Forelimb muscle (tissue), 1 donor: ENCODE measurements around the gene ANGPTL4. TPM values are rescaled to one million over a fixed set of nuclear protein-coding genes. Genes with fewer than 3 reads are reported as not detected.
"Not testable (repeated sequence)": the region's sequence is repeated elsewhere in the genome, so short reads cannot be mapped to it uniquely, and the experiment has no call there.

Experiments used
- DNase-seq: peaks from one replicate; pipeline ENCODE4 v3.0.0-alpha.2; 2013; ENCODE audit warnings: low read depth
- polyA plus RNA-seq: library from polyadenylated mRNA; unstranded; fragments of 120-200 nt; gene quantifications from one replicate; pipeline ENCODE4 v1.2.1, GENCODE V29; 2013; ENCODE audit not compliant: insufficient read length

The ANGPTL4 gene
- polyA plus RNA-seq, 1 donor = 1.5 TPM

DNA sequence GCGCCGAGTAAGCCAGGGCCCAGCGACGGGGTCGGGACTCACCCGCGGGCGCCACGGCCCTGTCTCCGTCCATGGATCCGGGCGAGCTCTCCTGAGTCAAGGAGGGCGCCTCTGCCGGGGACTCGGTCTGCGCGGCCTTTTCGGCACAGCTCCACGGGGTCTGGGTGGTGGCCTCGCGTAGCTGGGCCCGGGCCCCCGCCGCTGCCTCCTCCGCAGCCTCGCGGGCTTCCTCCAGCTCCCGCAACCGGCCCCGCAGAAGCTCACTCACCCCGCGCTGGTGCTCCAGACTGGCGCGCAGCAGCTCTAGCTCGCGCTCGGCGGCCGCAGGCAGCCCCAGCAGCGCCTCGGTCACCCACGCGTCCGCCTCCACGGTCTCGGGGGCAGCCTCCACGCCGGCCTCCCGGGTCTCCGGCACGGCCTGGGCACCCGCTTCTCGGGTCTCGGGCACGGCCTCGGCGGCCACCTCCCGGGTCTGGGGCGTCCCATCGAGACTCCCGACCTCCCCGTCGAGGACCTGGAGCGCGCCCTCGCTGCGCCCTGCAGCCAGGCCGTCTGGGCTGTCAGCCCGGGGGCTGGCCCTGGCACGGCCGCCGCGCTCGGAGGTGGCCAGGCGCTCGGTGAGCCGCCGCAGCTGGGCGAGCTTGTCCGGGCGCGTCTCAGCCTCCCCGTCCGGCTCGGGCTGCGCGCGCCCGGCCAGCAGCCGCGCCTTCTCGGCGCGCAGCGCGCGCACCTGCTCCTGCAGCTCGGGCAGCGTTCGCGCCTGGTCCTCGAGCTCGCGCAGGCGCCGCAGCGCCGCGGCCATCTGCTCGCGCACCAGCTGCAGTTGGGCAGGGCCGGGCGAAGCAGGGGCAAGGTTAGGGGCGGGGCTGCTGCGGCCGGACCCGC lies 29.3 kb upstream of the ANGPTL4 start:
- peak; percentile 29 for DNase-seq

GRCh38 chr19:8335343-8336071 lies 28.4 kb upstream of the ANGPTL4 start:
- DNase-seq = no peak

GRCh38 chr19:8336072-8336569 lies 27.8 kb upstream of the ANGPTL4 start:
- no peak for DNase-seq

GRCh38 chr19:8336660-8337059 lies 27.3 kb upstream of the ANGPTL4 start:
- no peak for DNase-seq

DNA sequence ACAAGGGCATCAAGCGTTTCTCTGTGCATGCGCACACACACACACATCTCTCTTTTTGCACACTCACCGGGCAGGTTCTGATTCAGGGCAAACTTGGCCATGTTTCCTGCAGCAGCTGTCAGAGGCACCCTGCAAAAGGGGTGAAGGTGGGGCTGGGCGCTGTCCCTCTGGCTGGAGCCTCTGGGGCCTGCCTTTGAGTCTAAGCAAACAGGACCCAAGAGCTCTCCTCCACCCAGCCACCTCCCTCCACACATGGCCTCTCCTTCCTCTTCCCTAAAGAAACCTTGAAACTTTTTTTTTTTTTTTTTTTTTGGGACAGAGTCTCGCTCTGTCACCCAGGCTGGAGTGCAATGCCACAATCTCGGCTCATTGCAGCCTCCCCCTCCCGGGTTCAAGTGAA lies 26.2 kb upstream of the ANGPTL4 start:
- no peak for DNase-seq

DNA sequence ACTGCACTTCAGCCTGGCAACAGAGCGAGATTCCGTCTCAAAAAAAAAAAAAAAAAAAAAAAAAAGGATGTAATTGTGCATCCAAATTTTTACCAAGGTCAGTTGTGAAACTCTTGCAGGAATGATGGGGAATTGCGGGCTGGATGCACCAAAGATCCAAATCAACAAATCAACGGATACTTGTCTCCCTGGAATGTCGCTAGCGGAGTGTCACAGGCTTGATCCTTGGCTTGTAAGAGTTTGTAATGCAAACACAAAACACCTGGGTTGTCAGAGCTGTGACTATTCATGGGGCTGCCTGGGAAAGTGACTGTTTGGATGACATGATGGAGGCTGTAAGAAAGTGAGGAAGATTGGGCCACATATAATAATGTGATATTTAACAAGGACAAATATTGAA lies 25.1 kb upstream of the ANGPTL4 start:
- DNase-seq = no peak

GRCh38 chr19:8340341-8341096 lies 23.4 kb upstream of the ANGPTL4 start:
- DNase-seq = no peak

DNA sequence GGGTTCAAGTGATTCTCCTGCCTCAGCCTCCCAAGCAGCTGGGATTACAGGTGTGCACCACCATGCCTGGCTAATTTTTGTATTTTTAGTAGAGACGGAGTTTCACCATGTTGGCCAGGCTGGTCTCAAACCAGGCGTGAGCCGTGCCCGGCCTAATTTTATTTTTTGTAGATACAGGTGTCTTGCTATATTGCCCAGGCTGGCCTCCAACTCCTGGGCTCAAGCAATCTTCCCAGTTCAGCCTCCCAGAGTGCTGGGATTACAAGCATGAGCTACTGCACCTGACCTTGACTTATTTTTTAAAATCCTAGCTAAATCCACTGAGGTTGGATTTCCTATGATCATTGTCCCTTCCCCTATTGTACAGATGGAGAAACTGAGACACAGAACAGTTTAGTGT lies 22.5 kb upstream of the ANGPTL4 start:
- DNase-seq = not testable (repeated sequence)

GRCh38 chr19:8342316-8342683 lies 21.7 kb upstream of the ANGPTL4 start:
- no peak for DNase-seq

- no peak for DNase-seq
These were observed 21.1 kb upstream of the ANGPTL4 start, which contains the start of gene KANK3 for GRCh38 chr19:8342684-8343482. KANK3 (minus strand) TSS chr19:8343262; CDS start chr19:8337828, 5,434 bp downstream.

- no peak for DNase-seq
These were observed 20.5 kb upstream of the ANGPTL4 start for GRCh38 chr19:8343483-8343844.

- DNase-seq = not testable (repeated sequence)
These were observed 14.2 kb upstream of the ANGPTL4 start for GRCh38 chr19:8349629-8350372.

GRCh38 chr19:8352134-8352827 lies 11.7 kb upstream of the ANGPTL4 start:
- DNase-seq = no peak

DNA sequence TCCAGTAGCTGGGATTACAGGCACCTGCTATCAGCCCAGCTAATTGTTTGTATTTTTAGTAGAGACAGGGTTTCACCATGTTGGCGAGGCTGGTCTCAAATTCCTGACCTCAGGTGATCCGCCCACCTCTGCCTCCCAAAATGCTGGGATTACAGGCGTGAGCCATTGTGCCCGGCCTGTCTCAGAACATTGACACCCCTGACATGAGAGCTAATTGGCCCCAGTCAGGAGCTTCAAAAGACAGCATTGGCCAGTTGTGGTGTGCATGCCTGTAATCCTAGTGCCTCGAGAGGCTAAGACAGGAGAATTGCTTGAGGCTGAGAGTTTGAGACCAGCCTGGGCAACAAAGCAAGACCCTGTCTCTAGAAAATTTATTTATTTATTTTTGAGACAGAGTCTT lies 11.1 kb upstream of the ANGPTL4 start:
- not testable (repeated sequence) for DNase-seq

DNA sequence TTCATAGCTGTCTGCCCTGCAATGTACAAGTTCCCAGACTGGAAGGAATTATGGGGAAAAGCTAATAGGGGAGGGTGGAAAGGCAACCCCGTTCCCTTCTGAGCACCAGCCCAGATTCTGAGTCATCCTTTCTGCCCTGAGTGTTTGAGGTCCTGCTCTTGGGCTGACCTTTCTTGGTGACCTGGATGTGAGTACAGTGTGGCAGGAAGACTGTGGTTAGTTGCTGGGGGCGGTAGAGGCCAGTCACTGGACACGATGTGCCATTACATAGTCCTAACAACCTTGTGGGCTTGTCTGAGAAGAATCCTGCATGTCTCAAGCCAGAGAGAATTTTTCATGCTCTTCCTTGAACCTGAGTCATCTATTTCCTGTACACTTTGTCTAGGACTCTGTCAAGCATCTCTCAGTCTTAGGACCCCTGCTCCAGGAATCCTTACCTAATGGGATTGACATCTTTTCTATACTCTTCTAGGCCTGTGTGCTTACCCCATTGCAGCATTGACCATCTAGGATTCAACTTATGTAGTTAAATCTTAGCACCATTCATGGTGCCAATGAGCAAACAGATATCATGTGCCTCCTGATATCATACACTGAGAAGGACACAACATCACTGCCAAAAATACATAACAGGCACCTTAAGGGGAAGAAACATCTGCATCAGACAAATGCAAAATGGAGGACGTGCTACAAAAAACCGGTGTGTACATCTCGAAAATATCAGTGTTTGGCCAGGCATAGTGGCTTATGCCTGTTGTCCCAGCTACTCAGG lies 8.1 kb upstream of the ANGPTL4 start:
- no peak for DNase-seq

DNA sequence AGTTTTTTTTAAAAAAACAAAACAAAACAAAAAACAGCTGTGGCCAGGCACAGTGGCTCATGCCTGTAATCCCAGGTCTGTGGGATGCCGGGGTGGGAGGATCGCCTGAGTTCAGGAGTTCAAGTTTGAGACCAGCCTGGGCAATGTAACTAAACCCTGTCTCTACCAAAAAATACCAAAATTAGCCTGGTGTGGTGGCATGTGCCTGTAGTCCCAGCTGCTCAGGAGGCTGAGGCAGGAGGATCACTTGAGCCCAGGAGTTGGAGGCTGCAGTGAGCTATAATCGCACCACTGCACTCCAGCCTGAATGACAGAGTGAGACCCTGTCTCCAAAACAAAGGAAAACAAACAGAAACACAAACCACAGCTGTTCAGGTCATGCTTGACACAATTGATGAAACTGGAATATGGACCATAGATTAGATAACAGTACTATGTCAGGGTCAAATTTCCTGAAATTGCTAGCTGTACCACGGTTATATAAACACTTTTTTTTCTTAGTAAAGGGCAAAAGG lies 6.9 kb upstream of the ANGPTL4 start:
- DNase-seq = no peak

DNA sequence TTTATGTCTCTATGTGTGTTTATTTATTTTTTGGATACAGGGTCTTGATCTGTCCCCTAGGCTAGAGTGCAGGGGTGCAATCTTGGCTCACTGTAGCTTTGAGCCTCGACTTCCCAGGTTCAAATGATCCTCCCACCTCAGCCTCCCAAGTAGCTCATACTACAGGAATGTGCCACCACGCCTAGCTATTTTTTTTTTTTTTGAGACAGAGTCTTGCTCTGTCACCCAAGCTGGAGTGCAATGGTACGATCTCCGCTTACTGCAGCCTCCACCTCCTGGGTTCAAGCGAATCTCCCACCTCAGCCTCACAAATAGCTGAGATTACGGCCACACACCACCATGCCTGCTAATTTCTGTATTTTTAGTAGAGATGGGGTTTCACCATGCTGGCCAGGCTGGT lies 5.0 kb upstream of the ANGPTL4 start:
- DNase-seq = no peak

DNA sequence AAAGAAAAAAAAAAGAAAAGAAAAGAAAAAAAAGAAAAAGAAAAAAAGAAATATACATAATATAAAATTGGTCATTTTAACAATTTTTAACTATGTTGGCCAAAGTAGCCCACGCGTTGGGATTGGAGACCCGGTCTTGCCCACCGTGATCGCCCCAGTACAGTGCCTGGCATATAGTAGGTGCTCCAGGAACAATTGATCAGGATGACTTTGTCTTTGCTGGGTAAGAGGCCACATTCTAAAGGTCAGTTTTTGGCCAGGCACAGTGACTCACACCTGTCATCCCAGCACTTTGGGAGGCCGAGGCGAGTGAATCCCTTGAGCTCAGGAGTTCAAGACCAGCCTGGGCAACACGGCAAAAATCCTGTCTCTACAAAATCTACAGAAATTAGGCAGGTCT lies 3.8 kb upstream of the ANGPTL4 start:
- DNase-seq = no peak
